DMS53 treated with DMSO at 0.1 percent for 48 hours (cell line): ENCODE results near the gene PPP6R1.

Source experiments
- DNase-seq: peaks from one replicate; lab custom pipeline; 2025; ENCODE audit not compliant: unreplicated experiment; lab: John Stamatoyannopoulos, UW

PPP6R1 gene

GRCh38 chr19:55258828-55259539, at the start of gene PPP6R1:
Gene PPP6R1, minus strand, starts transcription at chr19:55259017. Its CDS starts 11,914 bp downstream, at chr19:55247103.
- peak; percentile 96 for DNase-seq

GRCh38 chr19:55308281-55308680, 49.5 kb upstream of the PPP6R1 start:
- DNase-seq: no peak

- DNase-seq: no peak
Measured at GRCh38 chr19:55306712-55307111, 47.9 kb upstream of the PPP6R1 start.

GRCh38 chr19:55305983-55306562, 47.3 kb upstream of the PPP6R1 start:
- no peak for DNase-seq

GRCh38 chr19:55305491-55305890, 46.7 kb upstream of the PPP6R1 start:
- no peak for DNase-seq

- no peak for DNase-seq
Measured at GRCh38 chr19:55304980-55305379, 46.2 kb upstream of the PPP6R1 start.

- peak; percentile 4 for DNase-seq
Measured at GRCh38 chr19:55304279-55304978, 45.6 kb upstream of the PPP6R1 start.

GRCh38 chr19:55303477-55303876, 44.7 kb upstream of the PPP6R1 start:
- no peak for DNase-seq

- no peak for DNase-seq
Measured at GRCh38 chr19:55302318-55302703, 43.5 kb upstream of the PPP6R1 start.

GRCh38 chr19:55301459-55302317, 42.9 kb upstream of the PPP6R1 start:
- peak; percentile 66 for DNase-seq

- no peak for DNase-seq
Measured at GRCh38 chr19:55300886-55301458, 42.2 kb upstream of the PPP6R1 start.

GRCh38 chr19:55299991-55300390, 41.2 kb upstream of the PPP6R1 start:
- no peak for DNase-seq

GRCh38 chr19:55297267-55297666, 38.5 kb upstream of the PPP6R1 start:
- no peak for DNase-seq

- no peak for DNase-seq
Measured at GRCh38 chr19:55289117-55289796, 30.4 kb upstream of the PPP6R1 start.

- no peak for DNase-seq
Measured at GRCh38 chr19:55287361-55288079, 28.7 kb upstream of the PPP6R1 start.

GRCh38 chr19:55285229-55285890, 26.5 kb upstream of the PPP6R1 start:
- no peak for DNase-seq

- DNase-seq: no peak
Measured at GRCh38 chr19:55284405-55285058, 25.7 kb upstream of the PPP6R1 start.

- no peak for DNase-seq
Measured at GRCh38 chr19:55283548-55284377, 24.9 kb upstream of the PPP6R1 start, which contains the start of gene BRSK1. Gene BRSK1, plus strand, starts transcription at chr19:55283997. Its CDS starts 446 bp downstream, at chr19:55284443.
